ENCODE results near the gene NIBAN1. TPM values are rescaled to one million over a fixed set of nuclear protein-coding genes. Genes with fewer than 3 reads are reported as not detected.

The NIBAN1 gene
- total and polyA plus RNA-seq, 9 of the 15 experiments (the other 6 are each of a cell fraction or from before 2014, with no cell fraction given): 1.5 to 26.6 (median 16.2) TPM

- no peak for TF ChIP-seq E2F5 (CRISPR knock-in tag; IDR thresholded peaks at IDR 0.05)
- no peak for TF ChIP-seq MCM7 (IDR thresholded peaks at IDR 0.05)
- TF ChIP-seq CBX3 (IDR thresholded peaks at IDR 0.05; ENCODE audit: borderline replicate concordance in 1 of 2, low read length in 2 of 2): 0 out of 3 replicates have a peak, but pooled peaks of 1 of the 2 experiments have one; percentile 28
- peak; percentile 41; the same call in 1 of the 2 replicates for TF ChIP-seq L3MBTL2 (IDR thresholded peaks at IDR 0.05)
- peak; percentile 35 to 70; a peak in 2 of 4 replicates for TF ChIP-seq MAZ (CRISPR knock-in tag; conservative IDR thresholded peaks at IDR 0.05 in 1 of 2, IDR thresholded peaks at IDR 0.05 in 1 of 2)
- TF ChIP-seq HMBOX1 (IDR thresholded peaks at IDR 0.05): peak; percentile 90
- peak; percentile 52 for TF ChIP-seq CREM (IDR thresholded peaks at IDR 0.05; ENCODE audit: low read depth)
- no peak for TF ChIP-seq ZNF280A (IDR thresholded peaks at IDR 0.05; ENCODE audit: low read depth, partially characterized antibody)
- no peak for TF ChIP-seq ZKSCAN3 (CRISPR knock-in tag; IDR thresholded peaks at IDR 0.05)
- no peak for TF ChIP-seq ZBTB17 (CRISPR knock-in tag; IDR thresholded peaks at IDR 0.05)
- TF ChIP-seq FOXP4 (CRISPR knock-in tag; IDR thresholded peaks at IDR 0.05; ENCODE audit: borderline replicate concordance): no peak
- no peak for TF ChIP-seq ELF2 (CRISPR knock-in tag; IDR thresholded peaks at IDR 0.05)
- no peak for TF ChIP-seq KLF1 (tag; IDR thresholded peaks at IDR 0.05)
- no peak for TF ChIP-seq SRSF1 (IDR thresholded peaks at IDR 0.05; ENCODE audit: low read depth, low read length)
- no peak for TF ChIP-seq NR2F6 (CRISPR knock-in tag; IDR thresholded peaks at IDR 0.05)
- no peak for TF ChIP-seq CREB1 (IDR thresholded peaks at IDR 0.05)
- 0 out of 2 replicates have a peak, but pooled peaks have one; percentile 22 for TF ChIP-seq CREB1 (CRISPR knock-in tag; IDR thresholded peaks at IDR 0.05)
- no peak for TF ChIP-seq FOXK1 (CRISPR knock-in tag; IDR thresholded peaks at IDR 0.05; ENCODE audit: borderline replicate concordance)
- 0 out of 4 replicates have a peak, but pooled peaks of 1 of the 2 experiments have one; percentile 66 for TF ChIP-seq ARNT (IDR thresholded peaks at IDR 0.05)
- peak; percentile 38; the same call in 1 of the 2 replicates for TF ChIP-seq ARID3A (IDR thresholded peaks at IDR 0.05; ENCODE audit: borderline replicate concordance, low read depth, low read length)
- TF ChIP-seq ARID1B (IDR thresholded peaks at IDR 0.05): peak; percentile 60
These were observed 8.0 kb upstream of the NIBAN1 start (continued) for GRCh38 chr1:184982002-184982954.

Data from K562 (cell line).